Left hindlimb (tissue), 1 donor: Measurements from ENCODE around the gene GRPEL1.

Source experiments
- DNase-seq: peaks from one replicate; pipeline ENCODE4 v3.0.0-alpha.2; 2018

GRPEL1 gene

DNA sequence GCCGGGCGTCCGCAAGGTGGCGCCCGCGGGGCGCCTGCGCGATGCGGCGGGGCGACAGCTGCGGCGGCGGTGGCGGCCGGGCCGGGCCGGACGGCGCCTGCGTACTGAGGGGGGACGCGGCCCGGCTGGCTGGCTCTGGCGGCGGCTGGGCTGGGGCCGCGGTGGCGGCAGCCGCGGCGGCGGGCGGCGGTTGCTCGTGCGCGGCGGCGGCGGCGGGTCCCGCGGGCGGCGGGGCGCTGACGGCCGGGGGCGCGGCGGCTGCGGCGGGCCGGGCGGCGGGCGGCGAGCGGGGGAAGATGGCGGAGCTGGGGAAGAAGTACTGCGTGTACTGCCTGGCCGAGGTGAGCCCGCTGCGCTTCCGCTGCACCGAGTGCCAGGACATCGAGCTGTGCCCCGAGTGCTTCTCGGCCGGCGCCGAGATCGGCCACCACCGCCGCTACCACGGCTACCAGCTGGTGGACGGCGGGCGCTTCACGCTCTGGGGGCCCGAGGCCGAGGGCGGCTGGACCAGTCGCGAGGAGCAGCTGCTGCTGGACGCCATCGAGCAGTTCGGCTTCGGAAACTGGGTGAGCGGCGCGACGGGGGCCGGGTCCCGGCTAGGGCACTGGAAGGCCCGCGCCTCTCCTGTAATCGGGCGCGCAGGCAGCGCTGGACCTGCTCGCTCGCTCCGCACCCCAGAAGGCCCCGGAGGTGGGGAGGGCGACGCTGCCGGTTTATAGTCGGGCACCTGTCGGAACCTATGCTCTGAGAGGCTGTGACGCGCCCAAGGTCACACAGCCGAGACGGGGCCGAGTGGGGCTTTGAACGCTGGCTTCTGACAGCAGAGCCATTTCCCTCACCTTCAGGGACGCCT is 24.4 kb downstream of the GRPEL1 start, which contains the start of gene TADA2B:
TSS of gene TADA2B (plus strand) at position 89 of the 853 bp plus-strand sequence. CDS start at position 297, 208 bp downstream.
- DNase-seq: peak; percentile 59

DNA sequence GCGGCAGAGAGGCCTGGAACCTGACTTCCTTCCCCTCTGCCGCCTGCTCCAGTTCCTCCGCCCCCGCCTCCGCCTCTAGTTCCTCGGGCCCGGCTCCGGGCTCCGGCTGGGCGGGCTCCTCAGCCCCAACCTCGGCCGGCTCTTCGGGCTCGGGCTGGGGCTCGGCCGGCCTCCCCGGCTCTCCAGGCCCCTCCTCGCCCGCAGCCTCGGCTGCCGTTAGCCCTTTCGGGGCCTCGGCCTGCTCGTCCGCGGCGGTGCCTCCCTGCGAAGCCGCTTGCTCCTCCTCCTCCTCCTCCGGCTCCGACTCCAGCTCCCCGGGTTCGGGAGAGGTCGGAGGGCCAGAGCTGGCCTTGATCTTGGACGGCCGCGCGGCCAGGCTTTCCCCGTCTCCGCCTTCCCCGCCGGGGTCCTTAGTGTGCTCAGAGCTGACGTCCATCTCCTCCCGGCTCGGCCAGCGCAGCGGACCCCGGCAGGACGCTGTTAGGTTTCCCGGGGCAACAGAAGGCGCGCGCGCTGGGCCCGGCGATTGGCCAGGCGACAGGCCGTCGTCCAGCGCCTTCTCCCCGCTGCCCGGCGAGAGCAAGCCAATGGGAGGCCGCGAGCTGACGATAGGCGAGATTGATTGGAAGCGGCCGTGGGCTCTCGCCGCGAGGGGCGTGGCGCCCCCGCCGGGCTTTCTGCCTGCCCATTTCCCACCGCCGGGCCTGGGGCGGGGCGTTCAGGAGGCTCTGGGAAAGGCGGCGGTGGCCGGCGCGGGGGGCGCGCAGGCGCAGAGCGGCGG is 25.2 kb downstream of the GRPEL1 start:
- peak; percentile 99 for DNase-seq

DNA sequence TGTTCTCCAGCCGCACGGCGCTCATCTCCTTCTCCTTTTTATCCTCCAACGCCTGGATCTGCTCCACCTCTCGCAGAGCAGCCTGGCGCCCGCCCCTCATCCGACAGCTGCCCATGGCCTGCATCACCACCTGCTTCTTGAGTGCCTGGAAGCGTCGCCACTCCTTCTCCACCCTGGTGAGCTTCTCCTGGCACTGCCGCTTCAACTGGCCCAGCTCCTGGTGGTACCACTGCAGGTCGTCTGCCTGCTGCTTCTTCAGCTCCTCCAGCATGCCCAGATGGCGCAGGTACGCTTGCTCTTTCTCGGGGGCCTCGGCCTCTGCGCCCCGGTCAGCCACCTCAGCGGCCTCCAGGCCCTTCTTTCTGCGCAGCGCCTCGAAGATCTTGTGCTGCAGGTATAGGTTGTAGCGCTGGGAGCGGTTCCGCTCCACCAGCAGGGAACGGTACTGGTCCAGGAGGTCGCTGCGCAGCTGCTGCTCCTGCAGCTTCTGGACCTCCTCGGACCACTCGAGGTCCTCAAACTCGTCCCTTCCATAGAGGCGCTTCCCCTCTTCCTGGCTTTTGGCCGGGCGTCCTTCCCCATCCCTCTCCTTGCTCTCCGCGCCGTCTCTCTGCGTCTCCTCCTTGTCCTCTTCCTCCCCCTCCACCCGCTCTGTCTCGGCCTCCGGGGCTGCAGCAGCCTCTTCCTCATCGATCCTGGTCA is 25.9 kb downstream of the GRPEL1 start:
- DNase-seq: no peak

DNA sequence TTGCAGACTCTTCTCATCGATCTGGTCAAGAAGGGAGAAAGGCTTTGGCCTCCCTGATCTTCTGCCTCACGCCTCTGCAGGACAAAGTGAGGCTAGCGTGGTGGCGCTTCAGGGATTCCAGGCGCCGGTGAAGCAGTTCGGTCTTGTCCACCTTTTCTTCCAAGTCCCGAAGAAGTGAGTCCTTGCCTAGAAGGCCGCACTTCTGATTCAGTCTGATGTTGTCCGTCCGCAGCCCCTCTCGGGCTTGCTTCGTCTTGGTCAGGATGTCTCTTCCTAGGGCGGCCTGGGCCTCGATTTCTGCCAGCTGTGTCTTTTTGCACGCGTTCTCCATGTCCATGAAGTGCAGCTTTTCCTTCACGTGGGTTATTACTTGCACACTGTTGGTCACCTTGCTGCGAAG is 26.6 kb downstream of the GRPEL1 start:
- DNase-seq: no peak

DNA sequence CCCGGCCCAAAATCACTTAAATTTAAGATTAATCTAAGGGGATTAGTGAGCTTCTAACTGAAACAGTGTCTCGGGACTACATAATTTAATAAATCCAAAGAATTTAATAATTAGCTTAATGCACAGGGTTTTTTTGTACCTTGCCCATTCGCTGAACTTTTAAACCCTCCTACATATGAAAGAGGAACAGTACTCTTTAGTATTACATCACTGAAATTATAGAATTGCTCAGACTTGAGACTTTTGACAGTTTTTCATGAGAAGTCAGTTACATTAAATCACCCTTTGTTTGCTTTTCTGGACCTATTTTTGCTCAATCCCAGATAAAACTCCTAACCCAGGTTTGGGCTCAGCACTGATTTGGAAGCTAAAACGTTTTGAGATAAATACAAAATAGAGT is 27.1 kb downstream of the GRPEL1 start:
- no peak for DNase-seq

DNA sequence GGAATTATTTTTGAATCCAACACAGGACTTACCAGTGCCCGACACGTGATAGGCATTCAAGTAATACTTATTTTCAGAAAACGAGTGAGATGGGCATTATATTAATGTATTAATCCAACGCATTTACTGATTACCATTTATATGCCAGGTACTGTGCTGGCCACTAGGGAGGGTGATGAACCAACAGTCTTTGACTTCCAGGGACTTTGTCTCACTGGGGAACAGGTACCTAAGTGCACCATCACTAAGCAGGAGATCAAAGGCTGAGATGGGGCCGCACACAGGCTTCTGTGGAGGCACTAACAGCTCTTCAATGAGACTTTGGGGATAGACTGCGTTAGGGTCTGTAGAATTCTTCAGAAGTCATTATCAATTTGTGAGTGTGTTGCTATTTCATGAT is 30.4 kb downstream of the GRPEL1 start:
- DNase-seq: no peak

DNA sequence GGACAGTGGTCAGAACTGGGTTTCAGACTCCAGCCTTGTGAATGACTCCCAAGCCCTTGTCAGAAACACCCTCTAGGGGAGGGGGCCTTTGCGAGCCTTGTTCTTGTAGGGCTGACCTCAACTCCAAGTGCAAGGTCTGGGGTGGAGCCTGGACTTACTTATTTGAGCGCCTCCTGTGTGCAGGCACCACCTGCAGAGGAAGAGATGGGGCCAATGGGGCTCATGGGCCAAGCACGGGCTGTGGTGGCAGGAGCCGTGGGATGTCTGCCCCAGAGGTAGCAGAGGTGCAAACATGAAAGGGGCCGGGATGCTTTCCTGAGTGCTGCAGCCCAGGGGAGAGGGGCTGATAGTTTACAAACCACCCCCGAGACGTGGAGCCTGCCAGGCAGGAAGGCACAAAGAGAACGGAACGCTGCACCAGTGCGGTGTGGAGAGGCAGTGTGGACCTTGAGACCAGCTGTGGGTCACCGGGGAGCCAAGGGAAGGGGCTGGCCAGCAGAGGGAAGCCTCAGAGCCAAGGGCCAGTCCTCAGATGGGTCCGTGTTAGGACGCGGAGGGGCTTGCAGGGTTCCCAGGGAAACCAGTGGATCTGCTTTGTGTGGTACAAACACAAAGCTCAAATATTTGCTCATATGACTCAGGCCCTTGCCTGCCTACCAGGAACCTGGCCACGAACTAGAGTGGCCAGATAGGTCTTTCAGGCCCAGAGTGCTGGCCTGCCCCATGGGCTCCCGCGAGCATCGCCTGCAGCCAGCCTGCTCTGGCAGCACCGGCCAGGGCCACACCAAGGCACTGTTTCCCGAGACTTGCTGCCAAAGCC is 33.4 kb downstream of the GRPEL1 start:
- no peak for DNase-seq

DNA sequence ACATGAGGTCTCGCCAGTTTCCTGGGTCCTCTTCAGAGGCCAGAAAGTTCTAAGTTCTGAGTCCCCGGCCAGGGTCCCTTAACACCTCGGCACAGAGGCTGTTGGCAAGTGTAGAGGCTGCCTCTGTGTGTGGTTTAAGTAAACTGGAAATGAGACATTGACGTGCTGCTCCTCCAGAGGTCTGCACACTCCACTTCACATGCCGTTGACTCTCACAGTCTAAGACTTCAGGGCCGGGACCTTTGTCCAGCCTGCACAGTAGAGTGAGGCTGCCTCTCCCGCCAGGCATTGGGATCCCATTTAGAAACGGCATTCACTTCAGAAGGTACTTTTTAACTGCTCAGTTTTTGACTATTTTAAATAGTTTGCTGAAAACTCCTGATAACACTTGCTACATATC is 35.3 kb downstream of the GRPEL1 start:
- DNase-seq: no peak

DNA sequence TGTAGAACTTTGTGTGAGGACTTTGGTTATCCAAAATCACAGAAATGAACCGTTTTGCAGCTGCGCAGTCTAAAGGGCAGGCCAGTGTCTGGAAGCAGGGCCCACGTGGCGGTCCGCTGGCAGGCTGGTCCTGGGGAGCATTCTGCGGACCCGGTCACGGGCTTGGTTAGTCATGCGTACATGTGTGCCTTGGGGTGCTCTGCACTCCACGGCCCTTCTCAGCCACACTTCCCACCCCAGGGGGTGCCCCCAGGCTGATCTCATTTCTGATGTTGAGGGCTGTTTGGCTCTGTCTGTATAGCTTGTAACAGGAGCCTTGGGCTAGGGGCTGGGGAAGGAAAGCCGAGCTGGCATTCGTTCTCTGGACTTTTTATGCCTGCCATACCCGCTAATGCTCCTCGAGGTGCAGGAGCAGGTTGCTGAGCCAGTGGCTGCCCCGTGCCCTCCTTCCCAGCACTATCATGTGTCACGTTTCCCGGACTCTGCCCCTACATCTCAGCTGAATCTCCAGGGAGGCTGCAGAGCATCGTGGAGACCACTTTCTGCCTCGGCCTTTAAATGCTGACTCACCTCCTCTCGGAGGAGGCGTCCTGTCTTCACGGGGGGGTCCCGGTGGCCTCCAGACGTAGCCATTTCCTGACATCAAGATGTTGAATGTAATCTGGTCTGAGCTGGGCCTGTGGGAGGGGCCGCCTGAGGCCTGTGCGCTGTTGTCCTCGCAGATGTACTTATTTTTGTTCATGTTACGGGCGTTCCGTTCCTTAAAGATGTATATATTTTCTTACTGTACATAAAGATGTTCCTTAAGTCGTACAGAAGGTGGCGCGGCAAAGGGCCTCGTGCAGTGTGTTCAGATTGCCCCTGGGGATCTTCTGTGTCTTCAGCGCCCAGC is 36.1 kb downstream of the GRPEL1 start:
- DNase-seq: no peak

DNA sequence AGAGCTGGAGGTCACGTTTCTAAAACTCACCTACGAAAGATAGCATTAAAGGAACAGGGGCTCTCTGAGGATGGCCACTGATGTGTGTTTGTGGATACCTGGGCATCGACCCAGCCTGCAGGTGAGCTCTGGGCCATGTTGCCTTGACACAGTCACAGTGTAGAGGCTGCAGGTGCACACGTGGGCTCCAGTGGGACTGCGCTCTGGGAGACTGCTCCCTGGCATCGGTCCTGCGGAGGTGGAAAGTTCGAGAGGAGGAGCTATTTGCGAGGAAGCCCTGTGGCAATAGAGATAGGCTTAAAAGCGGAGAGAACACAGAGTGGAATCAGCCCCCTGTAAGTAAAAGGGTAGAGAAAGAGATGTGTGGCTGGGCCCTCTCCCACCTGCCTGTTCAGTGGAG is 37.0 kb downstream of the GRPEL1 start:
- no peak for DNase-seq

DNA sequence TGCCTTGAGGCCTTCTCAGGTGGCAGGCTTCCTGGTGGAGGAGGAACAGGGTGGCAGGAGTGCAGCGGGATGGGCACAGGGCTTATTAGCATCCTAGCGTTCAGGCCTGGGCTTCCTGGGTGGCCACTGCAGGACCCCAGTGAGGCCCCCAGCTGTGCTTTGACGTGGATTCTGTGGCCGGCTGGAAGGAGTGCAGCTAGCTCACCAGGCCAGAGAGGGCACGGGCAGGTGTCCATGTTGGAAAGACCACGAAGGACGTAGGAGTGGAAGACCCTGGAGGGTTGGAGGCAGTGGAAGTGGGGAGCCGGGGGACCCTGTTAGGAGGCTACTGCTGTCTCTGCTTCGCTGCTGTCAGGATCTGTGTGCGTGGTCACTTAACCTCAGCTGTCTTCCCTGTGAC is 37.9 kb downstream of the GRPEL1 start:
- DNase-seq: no peak

DNA sequence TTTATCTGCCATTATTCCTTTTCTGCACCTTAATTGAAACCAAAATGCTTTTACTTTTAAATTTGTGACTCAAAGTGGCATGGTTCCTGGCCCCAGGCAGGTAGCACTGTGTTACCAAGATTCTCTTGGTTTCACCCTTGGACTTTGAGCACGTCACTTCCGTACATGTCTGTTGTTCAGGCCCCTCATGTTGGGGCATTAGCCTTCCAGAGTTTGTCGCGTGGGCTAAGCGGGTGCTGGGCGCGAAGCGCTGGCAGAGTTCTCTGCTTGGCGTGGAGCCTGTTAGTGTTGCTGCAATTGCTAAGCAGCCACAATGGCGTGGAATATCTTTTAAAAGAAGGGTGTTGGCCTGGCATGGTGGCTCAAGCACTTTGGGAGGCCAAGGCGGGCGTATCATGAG is 38.7 kb downstream of the GRPEL1 start:
- no peak for DNase-seq

DNA sequence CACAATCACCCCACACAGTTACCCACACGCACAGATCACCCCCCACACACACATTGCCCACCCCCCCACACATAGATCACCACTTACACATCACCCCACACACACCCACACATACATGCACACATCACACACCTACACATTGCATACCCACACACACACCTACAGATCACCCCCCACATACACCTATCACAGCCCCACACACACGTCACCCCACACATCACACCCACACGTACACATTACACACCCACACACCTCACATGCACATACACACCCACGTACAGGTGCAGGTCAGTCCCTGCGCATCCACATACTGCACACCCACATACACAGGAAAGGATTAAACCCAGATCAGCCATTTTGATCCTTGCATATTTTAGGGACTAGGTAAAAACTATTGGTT is 40.0 kb downstream of the GRPEL1 start:
- DNase-seq: no peak

DNA sequence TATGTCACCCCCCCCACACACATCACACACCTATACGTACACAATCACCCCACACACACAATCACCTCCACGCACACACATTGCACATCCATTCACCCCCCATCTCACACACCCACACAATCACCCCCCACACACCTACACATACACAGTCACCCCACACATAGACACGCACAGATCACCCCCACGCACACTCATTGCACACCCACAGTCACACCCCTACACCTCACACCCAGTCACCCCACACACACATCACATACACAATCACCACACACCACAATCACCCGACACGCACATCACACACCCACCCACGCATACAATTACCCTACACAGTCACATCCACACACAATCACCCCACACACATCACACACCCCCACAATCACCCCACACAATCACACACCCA is 40.6 kb downstream of the GRPEL1 start:
- DNase-seq: no peak

DNA sequence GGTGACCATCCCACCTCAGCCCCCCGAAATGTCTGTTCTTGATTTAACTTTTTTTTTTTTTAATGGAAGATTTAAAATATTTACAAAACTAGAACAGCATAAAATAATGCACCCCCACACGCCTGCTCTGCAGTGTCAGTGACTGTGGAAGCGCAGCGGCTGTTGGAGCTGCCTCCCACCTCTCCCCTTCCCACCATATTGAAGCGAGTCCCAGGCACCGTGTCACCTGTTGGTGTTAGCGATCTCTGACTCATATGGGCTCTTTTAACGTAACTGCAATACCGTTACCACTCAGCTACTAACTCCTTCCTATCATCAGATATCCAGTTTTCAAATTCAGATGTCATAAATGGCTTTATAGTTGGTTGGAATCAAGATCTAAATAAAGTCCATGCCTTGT is 41.8 kb downstream of the GRPEL1 start:
- DNase-seq: no peak

DNA sequence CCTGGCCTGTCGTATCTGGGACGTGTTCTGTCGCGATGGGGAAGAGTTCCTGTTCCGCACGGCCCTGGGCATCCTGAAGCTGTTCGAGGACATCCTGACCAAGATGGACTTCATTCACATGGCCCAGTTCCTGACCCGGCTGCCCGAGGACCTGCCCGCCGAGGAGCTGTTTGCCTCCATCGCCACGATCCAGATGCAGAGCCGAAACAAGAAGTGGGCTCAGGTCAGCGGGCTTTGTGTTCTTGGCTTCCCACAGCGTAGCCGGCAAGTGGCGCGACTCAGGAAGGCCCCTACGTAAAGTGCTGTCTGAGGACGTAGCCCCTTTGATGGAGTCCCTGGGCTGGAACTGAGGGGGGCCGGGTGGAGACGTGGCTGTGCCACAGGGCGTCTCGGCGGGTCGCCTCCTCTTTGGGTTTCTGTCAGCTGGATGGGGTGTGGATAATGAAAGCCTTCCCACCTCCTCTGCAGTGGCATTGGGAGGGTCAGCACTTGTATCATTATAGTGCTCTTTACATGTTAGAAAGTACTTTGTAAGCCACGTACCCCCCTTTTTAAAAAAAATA is 42.7 kb downstream of the GRPEL1 start:
- no peak for DNase-seq

DNA sequence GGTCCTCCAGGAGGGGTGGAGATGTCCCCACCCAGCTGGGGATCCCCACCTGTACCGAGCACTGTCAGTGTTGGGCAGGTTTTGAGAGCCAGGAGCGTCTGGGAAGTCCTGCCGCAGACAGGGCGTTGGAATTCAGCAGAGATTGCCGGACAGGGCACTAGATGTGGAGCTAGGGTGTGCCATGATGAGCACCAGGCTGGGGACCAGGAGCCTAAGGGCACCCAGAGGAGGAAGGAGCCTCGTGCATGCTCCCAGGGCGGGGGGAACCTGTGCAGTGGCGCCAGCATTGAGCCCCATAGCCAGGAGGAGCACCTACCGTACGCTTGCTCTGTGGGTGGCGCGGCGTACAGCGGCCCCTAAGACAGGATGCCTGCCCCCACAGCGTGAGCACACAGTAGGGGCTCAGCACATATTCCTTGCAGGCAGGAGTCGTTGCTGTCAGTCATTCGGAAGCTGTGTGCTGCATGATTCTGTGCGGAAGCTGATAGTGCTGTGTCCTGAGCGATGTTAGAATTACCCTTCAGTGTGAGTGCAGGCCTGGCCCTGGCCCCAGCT is 43.5 kb downstream of the GRPEL1 start:
- DNase-seq: no peak

DNA sequence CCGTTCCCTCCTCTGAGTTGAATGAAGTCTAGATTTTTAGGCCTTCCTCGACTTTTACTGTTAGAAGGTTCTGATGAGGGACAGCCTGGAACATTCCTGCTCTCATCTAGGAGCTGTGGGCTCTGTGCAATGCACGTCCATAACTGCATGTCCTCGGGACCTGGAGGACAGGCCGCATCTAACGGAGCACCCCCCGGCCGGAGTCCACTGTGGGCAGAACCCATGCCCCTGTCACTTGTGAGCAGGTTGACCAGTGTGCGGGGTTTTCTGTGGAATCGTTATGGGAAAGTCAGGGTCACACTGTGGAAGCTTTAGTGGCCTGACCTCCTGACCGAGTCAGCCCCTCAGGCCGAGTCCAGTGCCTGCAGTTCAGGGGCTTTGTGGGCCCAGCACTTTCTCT is 44.0 kb downstream of the GRPEL1 start:
- no peak for DNase-seq

DNA sequence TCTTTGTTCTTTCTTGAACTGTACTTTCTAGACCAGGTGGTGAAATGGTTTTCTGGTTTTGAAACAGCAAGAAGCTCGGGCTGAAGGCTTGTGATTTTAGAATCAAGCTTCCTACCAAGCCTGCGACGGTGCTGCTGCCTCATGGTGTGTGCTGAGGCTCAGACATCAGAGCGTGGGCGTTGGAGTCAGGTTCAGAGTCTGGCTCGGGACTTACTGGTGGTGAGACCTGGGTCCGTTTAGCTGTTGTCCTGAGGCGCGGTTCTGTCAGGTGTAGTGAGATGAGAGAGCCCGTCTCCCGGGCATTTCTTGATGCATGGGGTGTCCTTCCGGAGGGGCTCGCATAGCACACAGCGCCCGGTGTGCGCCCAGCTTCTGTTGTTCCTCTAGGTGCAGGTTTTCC is 44.4 kb downstream of the GRPEL1 start:
- no peak for DNase-seq

DNA sequence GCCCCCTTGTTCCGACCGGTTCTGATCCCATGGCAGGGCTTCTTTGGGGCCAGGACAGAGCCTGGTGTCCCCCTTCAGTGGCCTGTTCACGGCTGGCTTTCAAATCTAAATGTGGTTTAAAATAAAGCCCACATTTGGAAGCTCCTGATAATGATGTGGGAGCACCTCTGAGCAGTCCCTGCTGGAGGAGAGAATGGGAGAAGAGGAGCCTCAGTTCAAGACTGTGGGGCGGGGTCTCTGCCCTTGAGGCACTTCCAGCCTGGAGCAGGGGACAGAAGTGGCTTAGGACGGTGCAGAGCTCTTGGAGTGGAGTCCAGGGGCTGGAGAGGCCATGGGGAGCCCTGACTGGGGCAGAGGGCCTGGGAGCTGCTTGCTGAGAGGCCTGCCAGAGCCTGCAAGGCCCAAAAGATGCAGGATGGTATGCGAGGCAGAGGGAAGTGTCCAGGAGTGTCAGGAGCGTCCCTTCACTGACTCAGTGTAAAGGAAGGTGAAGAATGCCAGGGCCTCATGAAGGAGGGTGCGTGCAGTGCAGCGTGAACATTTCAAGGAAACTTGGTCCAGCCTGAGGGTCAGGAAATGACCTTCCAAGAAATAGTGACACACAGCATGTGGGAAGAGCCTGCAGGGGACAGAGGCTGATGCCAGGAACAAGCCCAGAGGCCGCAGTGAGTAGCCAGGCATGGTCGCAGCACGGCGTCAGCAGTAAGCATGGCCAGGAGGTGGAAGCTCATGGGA is 45.8 kb downstream of the GRPEL1 start:
- no peak for DNase-seq
